K562 (cell line): Measurements from ENCODE around the gene SLC26A8. TPM values are rescaled to one million over a fixed set of nuclear protein-coding genes. Genes with fewer than 3 reads are reported as not detected.

Source experiments
- DIDO1 ChIP-seq: fragments of 450-650 bp; IDR thresholded peaks from 2 replicates; pipeline ENCODE4 v1.6.1; 2016; ENCODE audit warnings: low read depth, missing biosample characterization, missing genetic modification characterization
- FOSL1 ChIP-seq: fragments of 200-800 bp; sonication (Bioruptor generic); conservative IDR thresholded peaks from 2 replicates; pipeline ENCODE4 v1.6.1; 2016; ENCODE audit warnings: missing genetic modification characterization, missing compliant biosample characterization
- GABPB2 ChIP-seq: fragments of 250-450 bp; sonication (Bioruptor Pico); conservative IDR thresholded peaks from 2 replicates; pipeline ENCODE4 v1.5.1; 2021; ENCODE audit warnings: mild to moderate bottlenecking
- HDAC6 ChIP-seq: IDR thresholded peaks from 2 replicates; pipeline ENCODE4 v1.6.1; 2012; ENCODE audit warnings: low read depth, mild to moderate bottlenecking, control low read depth, inconsistent platforms, low read length, moderate library complexity
- HEY1 ChIP-seq: fragments of 250-450 bp; sonication (Bioruptor Pico); IDR thresholded peaks from 2 replicates; pipeline ENCODE4 v1.5.0; 2020; ENCODE audit warnings: mild to moderate bottlenecking, moderate library complexity, borderline replicate concordance
- IFI16 ChIP-seq: fragments of 250-450 bp; sonication (Bioruptor Pico); IDR thresholded peaks from 2 replicates; pipeline ENCODE4 v2.1.2; 2022; ENCODE audit warnings: mild to moderate bottlenecking, inconsistent platforms
- JUND ChIP-seq, 2 experiments: IDR thresholded peaks; 2 replicates in 1 of 2; 3 replicates in 1 of 2; pipeline ENCODE4 v1.6.1; 2011; ENCODE audit warnings: borderline replicate concordance in 2 of 2, low read depth in 2 of 2, low read length in 2 of 2, improper control_type of control experiment in 1 of 2, missing biosample characterization in 1 of 2, missing genetic modification characterization in 1 of 2, missing genetic modification reagents in 1 of 2
- MECOM ChIP-seq: fragments of 250-450 bp; sonication (Bioruptor Pico); IDR thresholded peaks from 2 replicates; pipeline ENCODE4 v1.8.0; 2022; ENCODE audit warnings: inconsistent platforms
- NR2C1 ChIP-seq, 2 experiments: fragments of 450-650 bp; IDR thresholded peaks; 2 replicates each; pipeline ENCODE4 v1.6.1; 2017; ENCODE audit warnings: mild to moderate bottlenecking in 2 of 2, antibody characterized with exemption in 1 of 2, inconsistent platforms in 1 of 2, missing compliant biosample characterization in 1 of 2, missing genetic modification characterization in 1 of 2
- RAD51 ChIP-seq: fragments of 450-650 bp; IDR thresholded peaks from 2 replicates; pipeline ENCODE4 v1.7.1; 2016; ENCODE audit warnings: low read depth, mild to moderate bottlenecking, borderline replicate concordance
- SAFB2 ChIP-seq: fragments of 200-400 bp; formaldehyde crosslinking; IDR thresholded peaks from 2 replicates; pipeline ENCODE4 v1.6.1; 2018; ENCODE audit warnings: borderline replicate concordance, low read length, low read depth, moderate library complexity; ENCODE audit not compliant: severe bottlenecking
- ZNF143 ChIP-seq: sonication (generic); formaldehyde crosslinking; IDR thresholded peaks from 2 replicates; pipeline ENCODE4 v1.9.0; 2022; ENCODE audit warnings: mild to moderate bottlenecking, missing genetic modification reagents
- ZNF174 ChIP-seq: fragments of 250-450 bp; sonication (Bioruptor Pico); IDR thresholded peaks from 2 replicates; pipeline ENCODE4 v1.4.0; 2020; ENCODE audit warnings: mild to moderate bottlenecking
- ZNF282 ChIP-seq: sonication (generic); formaldehyde crosslinking; IDR thresholded peaks from 2 replicates; pipeline ENCODE4 v1.8.1; 2023; ENCODE audit warnings: missing genetic modification reagents
- ZNF3 ChIP-seq: fragments of 250-450 bp; sonication (Bioruptor Pico); IDR thresholded peaks from 2 replicates; pipeline ENCODE4 v1.5.0; 2021; ENCODE audit warnings: mild to moderate bottlenecking, moderate library complexity
- ZNF41 ChIP-seq: fragments of 250-450 bp; sonication (Bioruptor Pico); conservative IDR thresholded peaks from 2 replicates; pipeline ENCODE4 v1.4.0; 2020; ENCODE audit warnings: mild to moderate bottlenecking
- polyA plus RNA-seq, 8 experiments: library from polyadenylated mRNA; depleted of rRNA in 4 of 8; stranded (reverse) in 5 of 8; unstranded in 3 of 8; fragments of >200 nt; fragmentation: Nextera tagmentation in 2 of 8; fragmentation: Illumina TruSeq in 1 of 8; extraction: Ambion mirVana in 2 of 8; extraction: Trizol in 1 of 8; gene quantifications; 2 replicates each; pipeline versions ENCODE4 v1.2.1 to v1.2.3, GENCODE V29; 2011 to 2014; ENCODE audit warnings: inconsistent platforms in 1 of 8, missing spikeins in 1 of 8
- total RNA-seq, 7 experiments: library from RNA; depleted of rRNA in 6 of 7; stranded (reverse); fragments of >200 nt in 6 of 7; fragmentation: Illumina TruSeq in 2 of 7; extraction: Trizol in 2 of 7; gene quantifications; 2 replicates each; pipeline versions ENCODE4 v1.2.1 to v1.2.3, GENCODE V29; 2011 to 2021; ENCODE audit warnings: low replicate concordance in 1 of 7
- TF ChIP-seq, protein P1 (sequence below): conservative IDR thresholded peaks from 2 replicates; pipeline ENCODE4 v1.6.1; 2011; ENCODE audit warnings: low read depth, mild to moderate bottlenecking, low read length; ENCODE audit not compliant: control insufficient read depth
- TF ChIP-seq, protein P2 (sequence below): sonication (generic); formaldehyde crosslinking; IDR thresholded peaks from 2 replicates; pipeline ENCODE4 v1.5.0; 2020; ENCODE audit warnings: missing genetic modification reagents
- TF ChIP-seq, protein P3 (sequence below): sonication (generic); formaldehyde crosslinking; IDR thresholded peaks from 2 replicates; pipeline ENCODE4 v1.8.0; 2022; ENCODE audit warnings: mild to moderate bottlenecking, missing genetic modification reagents, borderline replicate concordance
- TF ChIP-seq, protein P4 (sequence below), 2 experiments: fragments of 150-350 bp in 1 of 2; IDR thresholded peaks; 2 replicates each; pipeline ENCODE4 v1.6.1; 2012 to 2016; ENCODE audit warnings: low read depth in 2 of 2, low read length in 2 of 2, mild to moderate bottlenecking in 1 of 2, moderate library complexity in 1 of 2

The SLC26A8 gene
- total and polyA plus RNA-seq, 9 of the 15 experiments (the other 6 are each of a cell fraction or from before 2014, with no cell fraction given): not detected

DNA sequence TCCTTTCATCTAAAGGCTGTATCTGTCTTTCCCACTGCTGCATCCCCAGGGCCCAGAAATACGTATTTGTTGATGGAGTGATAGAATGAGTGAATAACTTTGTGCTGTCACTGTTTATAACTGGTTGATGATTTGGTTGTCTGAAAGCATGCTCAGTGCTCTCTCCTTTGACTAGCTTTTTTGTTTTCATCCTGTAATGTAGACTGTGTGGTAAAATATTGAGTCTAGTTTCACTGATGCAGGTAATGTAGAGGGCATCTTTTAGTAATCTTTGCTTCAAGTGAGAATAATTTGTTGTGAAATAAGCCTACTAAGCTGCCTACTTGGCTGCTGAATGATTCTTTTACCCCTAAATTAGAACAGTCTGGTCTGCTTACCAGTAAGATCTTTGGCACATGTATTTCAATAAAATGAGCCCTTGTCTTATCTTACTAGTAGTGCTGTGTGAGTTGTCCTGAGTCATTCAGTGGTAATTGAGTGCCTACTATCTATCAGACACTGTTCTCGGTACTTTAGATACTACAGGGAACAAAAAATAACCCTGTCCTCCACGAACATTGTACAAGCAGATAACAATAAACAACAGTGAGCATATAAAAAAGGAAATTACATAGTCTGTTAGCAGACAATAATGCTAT, 43.1 kb upstream of the SLC26A8 start (continued):
- no peak for TF ChIP-seq NR2C1 (IDR thresholded peaks at IDR 0.05)
- no peak for TF ChIP-seq NR2C1 (tag; IDR thresholded peaks at IDR 0.05)
- TF ChIP-seq, protein P1, sequence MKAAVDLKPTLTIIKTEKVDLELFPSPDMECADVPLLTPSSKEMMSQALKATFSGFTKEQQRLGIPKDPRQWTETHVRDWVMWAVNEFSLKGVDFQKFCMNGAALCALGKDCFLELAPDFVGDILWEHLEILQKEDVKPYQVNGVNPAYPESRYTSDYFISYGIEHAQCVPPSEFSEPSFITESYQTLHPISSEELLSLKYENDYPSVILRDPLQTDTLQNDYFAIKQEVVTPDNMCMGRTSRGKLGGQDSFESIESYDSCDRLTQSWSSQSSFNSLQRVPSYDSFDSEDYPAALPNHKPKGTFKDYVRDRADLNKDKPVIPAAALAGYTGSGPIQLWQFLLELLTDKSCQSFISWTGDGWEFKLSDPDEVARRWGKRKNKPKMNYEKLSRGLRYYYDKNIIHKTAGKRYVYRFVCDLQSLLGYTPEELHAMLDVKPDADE: no peak
- TF ChIP-seq ZNF41: no peak
- TF ChIP-seq JUND (IDR thresholded peaks at IDR 0.05; ENCODE audit: borderline replicate concordance, low read depth, low read length): peak; percentile 82
- TF ChIP-seq JUND (tag; IDR thresholded peaks at IDR 0.05; ENCODE audit: borderline replicate concordance, low read depth, low read length): peak; percentile 67; the same call in 2 of the 3 replicates
- no peak for TF ChIP-seq HEY1 (CRISPR knock-in tag)
- TF ChIP-seq, protein P2, sequence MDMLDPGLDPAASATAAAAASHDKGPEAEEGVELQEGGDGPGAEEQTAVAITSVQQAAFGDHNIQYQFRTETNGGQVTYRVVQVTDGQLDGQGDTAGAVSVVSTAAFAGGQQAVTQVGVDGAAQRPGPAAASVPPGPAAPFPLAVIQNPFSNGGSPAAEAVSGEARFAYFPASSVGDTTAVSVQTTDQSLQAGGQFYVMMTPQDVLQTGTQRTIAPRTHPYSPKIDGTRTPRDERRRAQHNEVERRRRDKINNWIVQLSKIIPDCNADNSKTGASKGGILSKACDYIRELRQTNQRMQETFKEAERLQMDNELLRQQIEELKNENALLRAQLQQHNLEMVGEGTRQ: no peak
- no peak for TF ChIP-seq RAD51
- TF ChIP-seq GABPB2 (CRISPR knock-in tag): no peak
- peak; percentile 90 for TF ChIP-seq ZNF3 (CRISPR knock-in tag)
- TF ChIP-seq ZNF143: no peak
- TF ChIP-seq ZNF282: no peak
- TF ChIP-seq MECOM (CRISPR knock-in tag): no peak
- TF ChIP-seq SAFB2: no peak
- no peak for TF ChIP-seq IFI16
- TF ChIP-seq HDAC6: no peak
- TF ChIP-seq, protein P3, sequence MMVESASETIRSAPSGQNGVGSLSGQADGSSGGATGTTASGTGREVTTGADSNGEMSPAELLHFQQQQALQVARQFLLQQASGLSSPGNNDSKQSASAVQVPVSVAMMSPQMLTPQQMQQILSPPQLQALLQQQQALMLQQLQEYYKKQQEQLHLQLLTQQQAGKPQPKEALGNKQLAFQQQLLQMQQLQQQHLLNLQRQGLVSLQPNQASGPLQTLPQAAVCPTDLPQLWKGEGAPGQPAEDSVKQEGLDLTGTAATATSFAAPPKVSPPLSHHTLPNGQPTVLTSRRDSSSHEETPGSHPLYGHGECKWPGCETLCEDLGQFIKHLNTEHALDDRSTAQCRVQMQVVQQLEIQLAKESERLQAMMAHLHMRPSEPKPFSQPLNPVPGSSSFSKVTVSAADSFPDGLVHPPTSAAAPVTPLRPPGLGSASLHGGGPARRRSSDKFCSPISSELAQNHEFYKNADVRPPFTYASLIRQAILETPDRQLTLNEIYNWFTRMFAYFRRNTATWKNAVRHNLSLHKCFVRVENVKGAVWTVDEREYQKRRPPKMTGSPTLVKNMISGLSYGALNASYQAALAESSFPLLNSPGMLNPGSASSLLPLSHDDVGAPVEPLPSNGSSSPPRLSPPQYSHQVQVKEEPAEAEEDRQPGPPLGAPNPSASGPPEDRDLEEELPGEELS (CRISPR knock-in tag): no peak
- TF ChIP-seq DIDO1 (tag): no peak
- peak; percentile 96 for TF ChIP-seq FOSL1 (tag)
- TF ChIP-seq, protein P4, sequence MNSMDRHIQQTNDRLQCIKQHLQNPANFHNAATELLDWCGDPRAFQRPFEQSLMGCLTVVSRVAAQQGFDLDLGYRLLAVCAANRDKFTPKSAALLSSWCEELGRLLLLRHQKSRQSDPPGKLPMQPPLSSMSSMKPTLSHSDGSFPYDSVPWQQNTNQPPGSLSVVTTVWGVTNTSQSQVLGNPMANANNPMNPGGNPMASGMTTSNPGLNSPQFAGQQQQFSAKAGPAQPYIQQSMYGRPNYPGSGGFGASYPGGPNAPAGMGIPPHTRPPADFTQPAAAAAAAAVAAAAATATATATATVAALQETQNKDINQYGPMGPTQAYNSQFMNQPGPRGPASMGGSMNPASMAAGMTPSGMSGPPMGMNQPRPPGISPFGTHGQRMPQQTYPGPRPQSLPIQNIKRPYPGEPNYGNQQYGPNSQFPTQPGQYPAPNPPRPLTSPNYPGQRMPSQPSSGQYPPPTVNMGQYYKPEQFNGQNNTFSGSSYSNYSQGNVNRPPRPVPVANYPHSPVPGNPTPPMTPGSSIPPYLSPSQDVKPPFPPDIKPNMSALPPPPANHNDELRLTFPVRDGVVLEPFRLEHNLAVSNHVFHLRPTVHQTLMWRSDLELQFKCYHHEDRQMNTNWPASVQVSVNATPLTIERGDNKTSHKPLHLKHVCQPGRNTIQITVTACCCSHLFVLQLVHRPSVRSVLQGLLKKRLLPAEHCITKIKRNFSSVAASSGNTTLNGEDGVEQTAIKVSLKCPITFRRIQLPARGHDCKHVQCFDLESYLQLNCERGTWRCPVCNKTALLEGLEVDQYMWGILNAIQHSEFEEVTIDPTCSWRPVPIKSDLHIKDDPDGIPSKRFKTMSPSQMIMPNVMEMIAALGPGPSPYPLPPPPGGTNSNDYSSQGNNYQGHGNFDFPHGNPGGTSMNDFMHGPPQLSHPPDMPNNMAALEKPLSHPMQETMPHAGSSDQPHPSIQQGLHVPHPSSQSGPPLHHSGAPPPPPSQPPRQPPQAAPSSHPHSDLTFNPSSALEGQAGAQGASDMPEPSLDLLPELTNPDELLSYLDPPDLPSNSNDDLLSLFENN (IDR thresholded peaks at IDR 0.05; ENCODE audit: low read depth in 2 of 2, low read length in 2 of 2): no peak
- TF ChIP-seq ZNF174 (CRISPR knock-in tag): no peak
